Astrocyte of the spinal cord (primary cell): Measurements from ENCODE around the gene CNGA2.

Source experiments
- DNase-seq: peaks from one replicate; pipeline ENCODE4 v3.0.0; 2011; ENCODE audit warnings: low read depth, low spot score
- H3K4me3 ChIP-seq: 2 replicates; pipeline ENCODE4 v1.5.1; 2011; ENCODE audit warnings: low read depth, mild to moderate bottlenecking, low read length, moderate library complexity
- in situ Hi-C: cut with HindIII; loops from 2 replicates; pipeline ENCODE4 v1.10.0; 2017; ENCODE audit warnings: low sequenced_read_pairs
- TF ChIP-seq, protein P1 (sequence below): IDR thresholded peaks from 2 replicates; pipeline ENCODE4 v1.5.1; 2012; ENCODE audit warnings: low read depth, mild to moderate bottlenecking, low read length, inconsistent platforms

CNGA2 gene

DNA sequence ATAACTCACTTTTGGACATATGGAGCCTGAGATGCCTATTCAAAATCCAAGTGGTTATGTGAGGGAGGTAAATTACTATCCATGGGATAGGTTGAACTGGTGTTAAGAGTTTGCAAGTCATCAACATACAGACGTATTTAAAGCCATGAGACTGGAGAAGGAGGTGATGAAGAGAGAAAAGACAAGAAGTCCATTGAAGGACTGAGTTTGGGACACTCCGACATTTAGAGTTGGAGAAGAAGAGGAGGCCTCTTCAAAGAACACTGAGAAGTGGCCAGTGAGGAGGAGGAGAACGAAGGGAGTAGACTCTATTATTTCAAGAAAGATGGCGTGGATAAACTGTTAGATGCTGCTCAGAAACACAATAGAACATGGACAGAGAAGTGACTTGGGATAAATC lies at the start of gene CNGA2:
TSS of gene CNGA2 (plus strand) at position 301 of the 400 bp plus-strand sequence. CDS start 3,738 bp downstream, outside the sequence.
- TF ChIP-seq, protein P1, sequence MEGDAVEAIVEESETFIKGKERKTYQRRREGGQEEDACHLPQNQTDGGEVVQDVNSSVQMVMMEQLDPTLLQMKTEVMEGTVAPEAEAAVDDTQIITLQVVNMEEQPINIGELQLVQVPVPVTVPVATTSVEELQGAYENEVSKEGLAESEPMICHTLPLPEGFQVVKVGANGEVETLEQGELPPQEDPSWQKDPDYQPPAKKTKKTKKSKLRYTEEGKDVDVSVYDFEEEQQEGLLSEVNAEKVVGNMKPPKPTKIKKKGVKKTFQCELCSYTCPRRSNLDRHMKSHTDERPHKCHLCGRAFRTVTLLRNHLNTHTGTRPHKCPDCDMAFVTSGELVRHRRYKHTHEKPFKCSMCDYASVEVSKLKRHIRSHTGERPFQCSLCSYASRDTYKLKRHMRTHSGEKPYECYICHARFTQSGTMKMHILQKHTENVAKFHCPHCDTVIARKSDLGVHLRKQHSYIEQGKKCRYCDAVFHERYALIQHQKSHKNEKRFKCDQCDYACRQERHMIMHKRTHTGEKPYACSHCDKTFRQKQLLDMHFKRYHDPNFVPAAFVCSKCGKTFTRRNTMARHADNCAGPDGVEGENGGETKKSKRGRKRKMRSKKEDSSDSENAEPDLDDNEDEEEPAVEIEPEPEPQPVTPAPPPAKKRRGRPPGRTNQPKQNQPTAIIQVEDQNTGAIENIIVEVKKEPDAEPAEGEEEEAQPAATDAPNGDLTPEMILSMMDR = no peak
- DNase-seq = no peak
- H3K4me3 ChIP-seq = no peak within 1 kb of the TSS
- in situ Hi-C loops = no loop called here

DNA sequence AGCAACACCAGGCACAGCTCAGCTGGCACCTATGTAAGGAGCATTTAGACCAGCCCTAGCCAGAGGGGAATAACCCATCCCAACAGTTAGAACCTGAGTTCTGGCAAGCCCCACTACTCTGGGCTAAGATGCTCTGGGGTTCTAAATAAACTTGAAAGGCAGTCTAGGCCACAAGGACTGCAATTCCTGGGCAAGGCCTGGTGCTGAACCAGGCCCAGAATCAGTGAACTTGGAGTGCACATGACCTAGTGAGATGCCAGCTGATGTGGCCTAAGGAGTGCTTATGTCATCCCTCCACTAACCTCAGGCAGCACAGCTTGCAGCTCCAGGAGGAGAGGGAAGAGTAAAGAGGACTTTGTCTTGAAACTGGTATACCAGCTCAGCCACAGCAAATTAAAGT lies 46.9 kb upstream of the CNGA2 start:
- no peak for DNase-seq
- TF ChIP-seq, protein P1 = no peak
- no peak overlapping the region for H3K4me3 ChIP-seq
- in situ Hi-C loops = no loop called here

GRCh38 chrX:151688695-151689094 lies 45.9 kb upstream of the CNGA2 start:
- in situ Hi-C loops = no loop called here
- H3K4me3 ChIP-seq = no peak overlapping the region
- DNase-seq = no peak
- TF ChIP-seq, protein P1 = no peak

DNA sequence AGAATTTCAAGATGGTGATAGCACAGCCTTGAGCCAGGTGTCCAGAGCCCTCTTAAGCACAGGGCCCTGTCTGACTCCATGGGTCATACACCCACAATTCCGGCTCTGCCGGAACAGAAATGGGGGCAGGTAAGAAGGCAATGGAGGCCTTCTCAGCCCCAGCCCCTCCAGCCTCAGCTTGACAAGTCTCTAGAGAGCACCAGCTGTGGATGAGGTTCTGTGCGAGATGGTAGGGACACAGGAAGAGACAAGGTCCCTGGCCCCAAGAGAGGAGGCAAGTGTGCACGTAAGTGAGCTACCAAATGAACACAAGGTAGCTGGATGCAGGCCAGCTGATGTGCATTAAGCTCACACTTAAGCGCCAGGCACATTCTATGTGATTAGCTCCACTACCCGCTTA lies 41.7 kb upstream of the CNGA2 start:
- TF ChIP-seq, protein P1 = no peak
- in situ Hi-C loops = no loop called here
- DNase-seq = no peak
- no peak overlapping the region for H3K4me3 ChIP-seq

DNA sequence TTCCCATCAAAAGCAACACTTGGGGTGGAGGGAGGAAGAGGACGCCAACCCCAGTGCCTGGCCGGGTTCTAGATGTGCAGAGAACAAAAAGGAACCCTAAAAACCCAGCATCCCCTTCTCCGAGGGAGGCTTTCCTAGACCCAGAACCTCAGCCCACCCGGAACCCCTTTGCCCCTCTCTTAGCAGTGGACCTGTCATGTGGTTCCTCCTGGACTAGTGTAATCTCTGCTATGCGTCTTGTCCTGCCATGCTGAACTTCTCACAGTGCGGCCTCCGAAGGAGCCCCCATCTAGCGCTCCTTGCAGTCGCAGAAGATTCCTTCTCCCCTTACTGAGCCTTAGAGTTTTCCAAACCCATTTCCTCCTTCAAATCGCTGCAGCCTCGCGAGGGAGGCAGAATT lies 40.4 kb upstream of the CNGA2 start:
- in situ Hi-C loops = no loop called here
- DNase-seq = no peak
- TF ChIP-seq, protein P1 = no peak
- H3K4me3 ChIP-seq = no peak overlapping the region

- TF ChIP-seq, protein P1 = no peak
- in situ Hi-C loops = no loop called here
- no peak for DNase-seq
- no peak within 1 kb of the TSS for H3K4me3 ChIP-seq
Observed at GRCh38 chrX:151694661-151695582, 39.6 kb upstream of the CNGA2 start, which contains the start of gene PRRG3. TSS of gene PRRG3 (plus strand) at chrX:151695458. CDS start at chrX:151698815, 3,357 bp downstream.
